Adrenal gland (tissue), 5 donors: Measurements from ENCODE around the gene MRPL28.

Experiments
- CTCF ChIP-seq, 6 experiments: fragments of 450-650 bp in 4 of 6; fragments of 200-600 bp in 2 of 6; sonication (generic) in 1 of 6; IDR thresholded peaks; 1 replicate in 5 of 6; 2 replicates in 1 of 6; pipeline versions ENCODE4 v1.5.1 to v1.8.0; 2016 to 2021; ENCODE audit warnings: antibody characterized with exemption in 6 of 6, mild to moderate bottlenecking in 2 of 6, moderate library complexity in 1 of 6
- POLR2A ChIP-seq, 2 donors: fragments of 450-650 bp; IDR thresholded peaks; one replicate each; pipeline ENCODE4 v1.6.1; 2017; ENCODE audit warnings: antibody characterized with exemption in 2 of 2, mild to moderate bottlenecking in 2 of 2, moderate library complexity in 1 of 2
- donor health status: DM: no; HTN: no; CAD: no.

GRCh38 chr16:352547-353403 lies 17.6 kb downstream of the MRPL28 start, which contains the start of gene AXIN1:
- TF ChIP-seq CTCF (IDR thresholded peaks at IDR 0.05) (peak in 3 of 6 experiments; percentile 47 to 72 (median 69)), POLR2A (IDR thresholded peaks at IDR 0.05) (peak; percentile 49 to 58)
